HUES64 (cell line): ENCODE measurements around the gene TRAF1.

ENCODE experiments used
- H3K27ac ChIP-seq: 2 replicates; pipeline ENCODE4 v1.7.0; 2013; ENCODE audit warnings: low read depth, low read length, inconsistent platforms
- H3K27me3 ChIP-seq: 2 replicates; pipeline ENCODE4 v1.6.1; 2013; ENCODE audit warnings: mild to moderate bottlenecking, low read length; ENCODE audit not compliant: insufficient read depth
- H3K36me3 ChIP-seq: 2 replicates; pipeline ENCODE4 v1.6.1; 2013; ENCODE audit warnings: mild to moderate bottlenecking, low read length; ENCODE audit not compliant: insufficient read depth
- H3K4me1 ChIP-seq: 2 replicates; pipeline ENCODE4 v1.6.1; 2013; ENCODE audit warnings: mild to moderate bottlenecking, low read length, moderate library complexity; ENCODE audit not compliant: insufficient read depth
- H3K4me3 ChIP-seq: 2 replicates; pipeline ENCODE4 v1.5.1; 2013; ENCODE audit warnings: mild to moderate bottlenecking, low read length, moderate library complexity
- H3K9ac ChIP-seq: 2 replicates; pipeline ENCODE4 v1.6.1; 2013; ENCODE audit warnings: mild to moderate bottlenecking, low read depth, low read length
- H3K9me3 ChIP-seq: 2 replicates; pipeline ENCODE4 v1.6.1; 2013; ENCODE audit warnings: low read depth, low read length; ENCODE audit not compliant: insufficient read depth
- WGBS: fragments of 150-250, 120-280 bp; methylation state at CpG from one replicate; pipeline ENCODE4 v1.1.7; 2013; ENCODE audit warnings: missing lambda C conversion rate; 5-methylcytosine and 5-hydroxymethylcytosine counted together

Gene TRAF1

DNA sequence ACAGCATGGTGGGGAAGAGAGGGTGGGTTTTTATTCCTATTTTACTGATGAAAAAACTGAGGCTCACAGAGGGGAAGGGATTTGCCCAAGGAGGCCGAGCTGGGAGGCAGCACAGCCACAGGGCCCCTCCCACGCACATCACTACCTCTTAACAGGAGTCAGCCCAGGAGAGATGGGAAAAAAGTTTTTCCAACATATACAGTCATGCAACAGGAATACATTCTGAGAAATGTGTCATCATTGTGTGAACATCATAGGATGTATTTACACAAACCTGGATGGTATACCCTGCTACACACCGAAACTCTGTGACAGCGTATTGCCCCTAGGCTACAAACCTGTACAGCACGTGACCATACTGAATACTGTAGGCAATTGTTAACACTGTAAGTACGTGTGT is 11.6 kb downstream of the TRAF1 start:
- peaks cover 10% of the 10 kb centered on the region for H3K4me1 ChIP-seq
- no peaks in the 10 kb centered on the region for H3K9me3 ChIP-seq
- H3K36me3 ChIP-seq, result no peaks in the 10 kb centered on the region
- no peak overlapping the region for H3K4me3 ChIP-seq
- 93% methylated on average over 3 of the region's 6 CpGs for WGBS
- H3K27me3 ChIP-seq, result no peaks in the 10 kb centered on the region
- H3K9ac ChIP-seq, result no peak overlapping the region
- no peak overlapping the region for H3K27ac ChIP-seq

DNA sequence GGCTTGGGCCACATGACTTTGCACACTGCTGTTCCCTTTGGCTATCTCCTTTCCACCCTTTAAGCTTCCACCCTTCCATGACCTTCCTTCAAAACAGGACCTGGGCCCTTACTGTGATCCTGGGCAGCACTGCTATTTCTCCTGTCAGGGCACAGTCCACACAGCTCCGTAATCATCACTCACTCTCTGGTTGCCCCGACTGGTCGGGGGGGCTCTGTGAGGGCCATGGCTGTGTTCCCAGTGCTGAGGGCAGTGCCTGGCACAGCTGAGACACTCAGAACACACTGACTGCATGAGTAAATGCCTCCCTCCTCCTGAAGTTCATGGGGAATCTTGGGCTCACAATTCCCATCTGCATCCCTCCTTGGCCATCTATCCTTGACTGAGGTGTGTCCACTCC is 12.2 kb downstream of the TRAF1 start:
- H3K4me3 ChIP-seq, result no peak overlapping the region
- H3K27ac ChIP-seq, result no peak overlapping the region

DNA sequence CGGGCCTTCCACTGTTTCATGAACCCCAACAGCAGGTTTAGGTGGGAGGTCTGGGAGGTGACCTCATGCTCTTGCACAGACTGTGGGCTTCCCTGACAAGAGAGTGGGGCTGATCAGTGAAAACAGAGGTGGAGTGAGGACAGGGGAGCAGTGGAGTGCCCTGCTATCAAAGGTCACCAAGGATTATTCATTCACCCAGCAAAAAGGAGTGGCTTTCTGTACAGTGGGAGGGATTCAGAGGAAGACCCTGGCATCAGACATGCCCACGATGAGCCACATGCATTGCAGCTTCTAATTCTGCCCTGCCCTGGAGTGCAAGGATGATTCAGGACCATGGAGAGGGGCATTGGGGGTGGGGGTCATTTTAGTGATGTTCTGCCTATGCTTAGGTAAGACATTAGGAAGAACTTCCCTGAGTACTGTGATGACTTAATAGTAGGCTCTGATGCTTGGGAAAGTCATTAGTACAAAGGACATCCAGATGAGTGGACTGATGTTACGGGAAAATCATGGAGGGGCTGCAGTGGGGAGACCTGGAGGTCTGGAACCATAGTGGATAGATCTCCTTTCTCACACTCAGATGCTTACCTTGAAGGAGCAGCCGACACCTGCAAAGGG is 12.8 kb downstream of the TRAF1 start:
- Histone ChIP-seq H3K4me3 (no peak overlapping the region), H3K9me3 (no peaks in the 10 kb centered on the region), H3K4me1 (peaks cover 5% of the 10 kb centered on the region; the same call in 1 of the 2 replicates), H3K27ac (no peak overlapping the region), H3K9ac (no peak overlapping the region), H3K27me3 (no peaks in the 10 kb centered on the region), H3K36me3 (no peaks in the 10 kb centered on the region)
- 83% methylated on average over 4 of the region's 4 CpGs for WGBS

More for the DNA sequence above, 12.2 kb downstream of the TRAF1 start:
- Histone ChIP-seq H3K4me1 (peaks cover 5% of the 10 kb centered on the region; the same call in 1 of the 2 replicates), H3K9ac (no peak overlapping the region), H3K27me3 (no peaks in the 10 kb centered on the region), H3K9me3 (no peaks in the 10 kb centered on the region), H3K36me3 (no peaks in the 10 kb centered on the region)
- WGBS, result 89% methylated on average over 3 of the region's 3 CpGs

DNA sequence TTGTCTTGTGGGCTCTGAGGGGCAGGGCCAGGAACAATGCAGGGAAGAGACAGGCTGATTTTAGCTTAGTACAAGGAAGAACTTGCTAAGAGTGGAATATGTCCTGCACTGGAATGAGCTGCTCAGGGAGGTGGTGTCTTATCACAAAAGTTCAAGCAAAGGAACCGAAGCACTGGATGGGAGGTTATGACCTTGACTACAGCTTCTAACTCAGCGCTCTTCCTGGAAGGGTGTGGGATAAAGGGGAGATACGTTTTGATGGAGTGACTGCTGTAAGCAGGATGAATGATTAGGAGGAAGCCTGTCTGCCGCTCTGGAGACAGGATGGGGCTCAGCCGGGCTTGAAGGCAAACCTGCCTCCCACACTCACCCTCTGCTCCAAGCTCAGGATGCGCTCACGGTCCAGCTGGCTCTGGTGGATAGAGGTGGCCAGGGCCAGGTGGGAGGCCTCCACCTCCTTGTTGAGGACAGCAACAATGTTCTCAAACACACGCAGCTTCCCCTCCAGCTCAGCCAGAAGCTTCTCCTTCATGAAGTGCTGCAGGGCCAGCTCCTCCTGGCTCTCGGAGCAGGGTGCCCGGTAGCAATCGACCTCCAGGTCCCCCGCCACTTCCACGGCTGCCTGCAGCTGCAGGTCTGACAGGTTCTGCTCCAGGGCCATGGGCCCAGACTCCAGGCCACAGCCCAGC is 13.5 kb downstream of the TRAF1 start:
- Histone ChIP-seq H3K27ac (no peak overlapping the region), H3K4me1 (peaks cover 5% of the 10 kb centered on the region; the same call in 1 of the 2 replicates), H3K4me3 (no peak overlapping the region), H3K9ac (no peak overlapping the region), H3K36me3 (no peaks in the 10 kb centered on the region), H3K9me3 (no peaks in the 10 kb centered on the region), H3K27me3 (no peaks in the 10 kb centered on the region)
- WGBS, result 91% methylated on average over 13 of the region's 13 CpGs

DNA sequence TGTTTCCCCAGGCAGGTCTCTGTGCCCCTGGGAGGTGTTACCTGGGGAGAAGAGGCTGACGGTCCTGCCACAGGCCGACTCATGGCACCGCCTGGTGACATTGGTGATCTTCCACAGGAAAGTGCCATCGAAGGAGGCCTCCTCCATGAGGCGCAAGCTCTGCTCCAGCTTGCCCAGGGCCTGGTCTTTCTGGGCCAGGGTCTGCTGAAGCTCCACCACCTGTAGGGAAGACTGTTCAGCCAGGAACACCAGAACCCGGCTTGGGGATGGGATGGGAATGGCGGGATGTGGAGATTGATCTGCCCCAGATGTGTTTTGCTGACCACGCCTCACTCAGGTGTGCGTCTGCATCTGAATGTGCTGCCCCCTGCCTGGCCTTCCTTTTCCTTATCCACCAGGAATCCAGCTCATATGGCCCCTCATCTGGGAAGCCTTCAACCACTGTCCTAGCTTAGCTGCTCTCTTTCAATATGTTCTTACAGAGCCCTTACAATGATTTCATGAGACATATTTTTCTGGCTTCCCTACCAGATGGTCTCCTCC is 15.2 kb downstream of the TRAF1 start:
- no peak overlapping the region for H3K9ac ChIP-seq
- no peaks in the 10 kb centered on the region for H3K27me3 ChIP-seq
- WGBS, result 86% methylated on average over 9 of the region's 9 CpGs
- no peaks in the 10 kb centered on the region for H3K36me3 ChIP-seq
- no peak overlapping the region for H3K4me3 ChIP-seq
- H3K4me1 ChIP-seq, result peaks cover 5% of the 10 kb centered on the region; the same call in 1 of the 2 replicates
- no peaks in the 10 kb centered on the region for H3K9me3 ChIP-seq
- H3K27ac ChIP-seq, result no peak overlapping the region

DNA sequence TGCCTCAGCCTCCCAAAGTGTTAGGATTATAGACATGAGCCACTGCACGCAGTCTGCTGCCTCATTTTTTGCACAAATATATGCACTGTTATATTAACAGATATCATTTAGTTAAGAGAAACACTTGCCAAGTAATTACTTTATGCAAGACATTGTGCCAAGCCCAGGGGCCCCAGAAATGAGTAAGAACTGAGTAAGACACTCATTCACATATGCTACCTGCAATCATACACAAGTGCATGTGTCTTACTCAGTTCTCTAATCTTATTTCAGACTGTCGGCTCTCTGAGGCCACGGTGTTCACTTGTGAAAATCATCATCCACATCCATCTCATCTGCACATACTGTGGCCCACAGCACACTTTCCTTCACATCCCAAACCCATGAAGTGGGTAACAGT is 16.0 kb downstream of the TRAF1 start:
- Histone ChIP-seq H3K27me3 (no peaks in the 10 kb centered on the region), H3K9ac (no peak overlapping the region), H3K36me3 (no peaks in the 10 kb centered on the region), H3K4me1 (peaks cover 5% of the 10 kb centered on the region; the same call in 1 of the 2 replicates), H3K4me3 (no peak overlapping the region), H3K27ac (no peak overlapping the region), H3K9me3 (no peaks in the 10 kb centered on the region)
- WGBS, result 88% methylated on average over 3 of the region's 3 CpGs

DNA sequence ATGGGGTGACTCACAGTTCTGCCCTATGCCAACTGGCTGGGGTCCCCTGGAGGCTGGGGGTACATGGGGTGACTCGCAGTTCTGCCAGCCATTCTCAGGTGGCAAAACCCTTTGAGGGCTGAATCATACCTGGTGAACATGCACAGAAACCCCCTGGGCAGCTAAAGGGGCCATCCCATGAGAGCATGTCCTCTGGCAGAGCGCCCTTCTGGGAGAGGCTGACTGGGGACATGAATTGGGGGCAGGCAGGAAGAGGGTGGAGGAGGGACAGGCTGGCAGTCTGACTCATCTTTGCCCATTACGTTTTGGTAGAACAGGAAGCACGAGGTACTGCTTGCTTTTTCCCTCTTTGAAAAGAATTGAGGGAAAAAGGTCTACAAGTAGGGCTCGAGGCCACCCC is 16.7 kb downstream of the TRAF1 start:
- H3K27ac ChIP-seq, result no peak overlapping the region
- H3K36me3 ChIP-seq, result no peaks in the 10 kb centered on the region
- H3K9me3 ChIP-seq, result no peaks in the 10 kb centered on the region
- WGBS, result 77% methylated on average over 5 of the region's 5 CpGs
- no peaks in the 10 kb centered on the region for H3K27me3 ChIP-seq
- peaks cover 5% of the 10 kb centered on the region; the same call in 1 of the 2 replicates for H3K4me1 ChIP-seq
- no peak overlapping the region for H3K9ac ChIP-seq
- H3K4me3 ChIP-seq, result no peak overlapping the region

DNA sequence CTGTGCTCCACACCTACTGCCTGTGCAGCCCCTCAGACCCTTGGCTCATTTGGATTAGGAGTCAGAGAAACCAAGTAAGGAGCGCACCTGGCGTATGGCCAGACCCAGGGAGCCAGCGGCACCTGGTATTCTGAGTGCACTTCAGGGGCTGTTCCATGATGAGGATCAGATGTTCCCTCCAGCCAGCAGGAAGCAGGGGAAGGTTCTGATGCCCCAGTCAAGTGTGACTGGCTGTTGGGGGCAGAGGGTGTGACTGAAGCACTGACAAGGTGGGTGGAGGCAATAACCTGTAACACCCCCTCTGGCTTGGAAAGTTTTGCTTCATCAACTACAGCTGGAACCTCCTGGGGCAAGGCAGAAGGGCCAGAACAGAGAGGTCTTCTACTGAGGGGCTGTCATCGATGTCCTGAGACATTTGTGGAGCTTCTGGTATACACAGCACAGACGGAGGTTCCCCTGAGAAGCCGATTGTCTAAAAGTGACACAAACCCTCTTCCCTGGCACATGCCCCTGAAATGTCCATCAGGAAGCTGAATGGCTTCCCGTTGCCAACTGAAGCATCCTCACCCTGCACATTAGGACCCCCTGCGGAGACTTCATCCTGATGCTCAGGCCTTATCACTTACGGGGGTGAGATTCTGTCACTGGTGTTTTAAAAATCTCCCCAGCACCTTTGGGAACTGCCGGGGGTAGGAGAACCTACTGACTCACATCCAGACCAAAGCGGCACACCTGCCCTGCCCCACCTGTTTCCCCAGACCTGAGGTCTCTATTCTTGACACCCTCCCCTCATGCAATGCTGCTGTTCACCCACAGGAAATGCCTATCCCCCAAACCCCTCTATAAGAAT is 21.1 kb downstream of the TRAF1 start:
- WGBS, result 94% methylated on average over 11 of the region's 11 CpGs
- Histone ChIP-seq H3K4me1 (no peaks in the 10 kb centered on the region), H3K9ac (no peak overlapping the region), H3K9me3 (no peaks in the 10 kb centered on the region), H3K4me3 (no peak overlapping the region), H3K27ac (no peak overlapping the region), H3K36me3 (no peaks in the 10 kb centered on the region), H3K27me3 (no peaks in the 10 kb centered on the region)

DNA sequence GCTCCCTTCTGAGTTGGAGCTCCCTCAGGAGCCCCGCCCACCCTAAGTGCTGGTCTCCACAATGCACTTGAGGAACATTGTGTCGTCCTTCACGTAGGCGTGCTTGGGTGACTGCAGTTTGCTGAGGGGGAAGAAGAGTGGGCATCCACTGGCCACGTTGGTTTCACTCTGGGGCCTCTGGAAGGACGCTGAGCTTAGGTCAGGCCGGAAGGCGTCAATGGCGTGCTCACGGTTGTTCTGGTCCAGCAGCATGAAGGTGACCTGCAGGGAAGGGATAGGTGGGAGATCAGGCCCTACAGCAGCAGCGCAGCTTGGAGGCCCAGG is 21.7 kb downstream of the TRAF1 start:
- H3K9me3 ChIP-seq, result no peaks in the 10 kb centered on the region
- H3K27ac ChIP-seq, result no peak overlapping the region
- H3K4me1 ChIP-seq, result no peaks in the 10 kb centered on the region
- no peak overlapping the region for H3K4me3 ChIP-seq
- H3K27me3 ChIP-seq, result no peaks in the 10 kb centered on the region
- 94% methylated on average over 11 of the region's 11 CpGs for WGBS
- no peaks in the 10 kb centered on the region for H3K36me3 ChIP-seq
- H3K9ac ChIP-seq, result no peak overlapping the region

DNA sequence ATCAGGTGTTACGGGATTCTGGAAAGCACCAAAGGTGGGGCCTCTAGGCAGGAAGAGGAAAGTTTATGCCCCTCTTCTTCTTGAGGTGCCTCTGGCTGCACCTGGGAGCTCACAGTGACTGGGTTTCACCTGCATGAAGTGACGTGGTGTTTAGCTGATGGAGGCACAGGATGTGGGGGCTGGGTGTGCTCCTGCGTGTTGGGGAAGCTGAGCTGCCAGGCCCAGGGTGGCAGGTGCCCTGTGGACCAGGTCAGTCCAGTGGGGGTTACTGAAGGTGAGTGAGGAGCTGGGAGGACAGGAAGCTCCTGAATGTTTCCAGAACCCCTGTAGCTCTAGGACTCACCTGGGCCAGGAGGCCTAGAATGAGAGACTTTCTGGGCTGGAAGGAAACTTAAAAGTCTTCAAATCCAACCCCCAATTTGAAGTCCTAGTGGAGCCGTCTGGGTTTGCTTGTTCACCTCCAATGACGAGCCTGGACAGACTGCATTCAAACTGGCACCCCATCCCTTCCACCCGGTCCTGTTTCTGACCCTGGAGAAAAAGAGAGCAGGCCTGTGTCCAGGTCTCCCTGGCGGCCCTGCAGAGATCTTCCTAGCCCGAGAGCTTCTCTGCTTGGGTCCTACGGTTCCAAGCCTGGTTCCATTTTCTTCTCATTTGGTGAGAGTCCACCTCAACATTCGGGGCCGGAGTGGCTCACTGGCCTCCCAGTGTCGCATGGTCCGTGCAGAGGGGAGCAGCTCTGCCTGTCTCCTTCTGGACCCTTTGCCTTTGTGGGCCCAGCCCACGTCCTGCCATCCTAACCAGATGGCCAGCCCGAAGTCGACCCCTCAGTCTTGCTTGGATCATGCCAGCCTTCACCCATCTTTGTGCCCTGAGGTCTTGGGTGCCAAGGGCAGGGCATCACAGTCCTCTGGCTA is 22.3 kb downstream of the TRAF1 start:
- H3K27ac ChIP-seq, result no peak overlapping the region
- H3K9ac ChIP-seq, result no peak overlapping the region

More for the DNA sequence above, 22.3 kb downstream of the TRAF1 start:
- Histone ChIP-seq H3K4me3 (no peak overlapping the region), H3K9me3 (no peaks in the 10 kb centered on the region), H3K27me3 (no peaks in the 10 kb centered on the region), H3K36me3 (no peaks in the 10 kb centered on the region), H3K4me1 (no peaks in the 10 kb centered on the region)
- WGBS, result 92% methylated on average over 16 of the region's 16 CpGs
